ENCODE measurements around the gene ENG.

ENG gene

GRCh38 chr9:127815512-127816361 lies 38.7 kb downstream of the ENG start:
- no peak for DNase-seq (ENCODE audit: low read depth in 3 of 3, low spot score in 1 of 3)

- DNase-seq (ENCODE audit: low read depth in 3 of 3, low spot score in 1 of 3) = no peak
These were observed 39.6 kb downstream of the ENG start for GRCh38 chr9:127814619-127815511.

GRCh38 chr9:127813686-127814226 lies 40.7 kb downstream of the ENG start:
- DNase-seq (ENCODE audit: low read depth in 3 of 3, low spot score in 1 of 3) = no peak

- no peak for DNase-seq (ENCODE audit: low read depth in 3 of 3, low spot score in 1 of 3)
These were observed 41.4 kb downstream of the ENG start for GRCh38 chr9:127812936-127813675.

- no peak for DNase-seq (ENCODE audit: low read depth in 3 of 3, low spot score in 1 of 3)
These were observed 42.4 kb downstream of the ENG start for GRCh38 chr9:127812011-127812410.

- no peak for DNase-seq (ENCODE audit: low read depth in 3 of 3, low spot score in 1 of 3)
These were observed 43.9 kb downstream of the ENG start for GRCh38 chr9:127810378-127811187.

GRCh38 chr9:127809540-127810377 lies 44.7 kb downstream of the ENG start:
- no peak for DNase-seq (ENCODE audit: low read depth in 3 of 3, low spot score in 1 of 3)

- DNase-seq (ENCODE audit: low read depth in 3 of 3, low spot score in 1 of 3) = no peak
These were observed 45.4 kb downstream of the ENG start for GRCh38 chr9:127809002-127809539.

- no peak for DNase-seq (ENCODE audit: low read depth in 3 of 3, low spot score in 1 of 3)
These were observed 46.0 kb downstream of the ENG start for GRCh38 chr9:127808347-127809001.

GRCh38 chr9:127806871-127807270 lies 47.6 kb downstream of the ENG start:
- DNase-seq (ENCODE audit: low read depth in 3 of 3, low spot score in 1 of 3) = no peak

GRCh38 chr9:127805620-127806019 lies 48.8 kb downstream of the ENG start:
- DNase-seq (ENCODE audit: low read depth in 3 of 3, low spot score in 1 of 3) = no peak

GRCh38 chr9:127803507-127804352 lies 50.7 kb downstream of the ENG start:
- no peak for DNase-seq (ENCODE audit: low read depth in 3 of 3, low spot score in 1 of 3)

- peak; percentile 57 to 68 (median 62) for DNase-seq (ENCODE audit: low read depth in 3 of 3, low spot score in 1 of 3)
These were observed 51.6 kb downstream of the ENG start, which contains the start of gene FPGS for GRCh38 chr9:127802576-127803443. FPGS (plus strand) TSS chr9:127802882; CDS start chr9:127802925, 43 bp downstream.

GRCh38 chr9:127801955-127802575 lies 52.4 kb downstream of the ENG start:
- DNase-seq (ENCODE audit: low read depth in 3 of 3, low spot score in 1 of 3) = no peak

GRCh38 chr9:127796852-127797370 lies 57.5 kb downstream of the ENG start:
- no peak for DNase-seq (ENCODE audit: low read depth in 3 of 3, low spot score in 1 of 3)
